Spleen (tissue), 11 donors: ENCODE measurements around the gene KCNC4. TPM values are rescaled to one million over a fixed set of nuclear protein-coding genes. Genes with fewer than 3 reads are reported as not detected.

ENCODE experiments used
- DNase-seq: peaks from one replicate; pipeline ENCODE4 v3.0.0-alpha.2; 2020
- H3K27ac ChIP-seq, 8 donors: fragments of 200-600 bp; sonication (generic) in 7 of 8; 1 replicate in 4 of 8; 2 replicates in 4 of 8; pipeline versions ENCODE4 v1.5.0 to v1.8.0; 2016 to 2021; ENCODE audit warnings: inconsistent platforms in 4 of 8, mild to moderate bottlenecking in 4 of 8, moderate library complexity in 1 of 8
- H3K27me3 ChIP-seq, 7 donors: fragments of 200-600 bp; sonication (generic) in 6 of 7; replicated peaks in 1 of 7; 1 replicate in 4 of 7; 2 replicates in 3 of 7; pipeline versions ENCODE4 v1.5.0 to v1.8.0; 2016 to 2021; ENCODE audit warnings: inconsistent platforms in 3 of 7, mild to moderate bottlenecking in 1 of 7
- H3K36me3 ChIP-seq, 6 donors: fragments of 200-600 bp; sonication (generic) in 5 of 6; 1 replicate in 4 of 6; 2 replicates in 2 of 6; pipeline versions ENCODE4 v1.5.0 to v1.8.0; 2016 to 2021; ENCODE audit warnings: inconsistent platforms in 2 of 6
- H3K4me1 ChIP-seq, 6 donors: fragments of 200-600 bp; sonication (generic) in 5 of 6; 1 replicate in 3 of 6; 2 replicates in 3 of 6; pipeline versions ENCODE4 v1.5.0 to v1.8.0; 2016 to 2021; ENCODE audit warnings: inconsistent platforms in 3 of 6
- H3K4me3 ChIP-seq, 8 donors: fragments of 200-600 bp; sonication (generic) in 7 of 8; 1 replicate in 4 of 8; 2 replicates in 4 of 8; pipeline versions ENCODE4 v1.5.0 to v1.8.0; 2016 to 2021; ENCODE audit warnings: inconsistent platforms in 4 of 8, mild to moderate bottlenecking in 4 of 8, moderate library complexity in 2 of 8
- H3K9me3 ChIP-seq, 8 donors: fragments of 200-600 bp; sonication (generic) in 7 of 8; 1 replicate in 4 of 8; 2 replicates in 4 of 8; pipeline versions ENCODE4 v1.5.0 to v1.8.0; 2016 to 2021; ENCODE audit warnings: inconsistent platforms in 4 of 8
- POLR2A ChIP-seq, 3 donors: fragments of 450-650 bp; IDR thresholded peaks; one replicate each; pipeline ENCODE4 v1.5.1; 2017; ENCODE audit warnings: antibody characterized with exemption in 3 of 3, mild to moderate bottlenecking in 1 of 3
- POLR2AphosphoS5 ChIP-seq, 3 donors: sonication (generic); formaldehyde crosslinking; IDR thresholded peaks; one replicate each; pipeline ENCODE4 v1.5.1; 2017; ENCODE audit warnings: antibody characterized with exemption in 3 of 3
- WGBS, 5 donors: extraction: QIAGEN DNeasy Blood & Tissue Kit in 3 of 5; methylation state at CpG; one replicate each; pipeline versions ENCODE4 v1.1.5 to v1.1.7; 2013 to 2018; 5-methylcytosine and 5-hydroxymethylcytosine counted together
- intact Hi-C: fragments of 100-400 bp; cut with DNase I; formaldehyde crosslinking; loops from one replicate; pipeline ENCODE4 v1.15.0; 2023; ENCODE audit warnings: low total_unique reads
- polyA plus RNA-seq, 3 donors: library from polyadenylated mRNA; stranded (reverse); fragments of 200-250 nt; gene quantifications; one replicate each; pipeline ENCODE4 v1.2.1, GENCODE V29; 2013
- total RNA-seq, 7 donors: library from RNA; depleted of rRNA in 3 of 7; stranded (reverse); fragments of >200 nt in 3 of 7; fragmentation: NEBNext Ultra II Directional in 4 of 7; extraction: Animal tissue kit (Norgen Biotek cat#: 25700) in 4 of 7; gene quantifications; one replicate each; pipeline versions ENCODE4 v1.1.0 to v1.2.1, GENCODE V29; 2016 to 2021
- TF ChIP-seq, protein P1 (sequence below), 11 experiments: fragments of 200-600 bp in 7 of 11; fragments of 450-650 bp in 4 of 11; sonication (generic) in 4 of 11; IDR thresholded peaks in 8 of 11; conservative IDR thresholded peaks in 3 of 11; 1 replicate in 7 of 11; 2 replicates in 4 of 11; pipeline versions ENCODE4 v1.4.0 to v1.8.0; 2016 to 2021; ENCODE audit warnings: antibody characterized with exemption in 11 of 11, inconsistent platforms in 4 of 11, mild to moderate bottlenecking in 1 of 11
- donor health status: healthy with polysubstance abuse.
- donor health status: DM: no; HTN: no; CAD: no; lungs with moderate emphysema.
- donor health status: DM: no; HTN: no; CAD: no.
- donor health status: Bipolar disorder and iron deficiency.
- donor health status: healthy.
- donor health status: DM: no; HTN: no; CAD: no.
- donor health status: DM: yes; HTN: yes; CAD: no.

The KCNC4 gene
- total and polyA plus RNA-seq, 10 donors, result 1.4 to 22.1 (median 10.2) TPM

DNA sequence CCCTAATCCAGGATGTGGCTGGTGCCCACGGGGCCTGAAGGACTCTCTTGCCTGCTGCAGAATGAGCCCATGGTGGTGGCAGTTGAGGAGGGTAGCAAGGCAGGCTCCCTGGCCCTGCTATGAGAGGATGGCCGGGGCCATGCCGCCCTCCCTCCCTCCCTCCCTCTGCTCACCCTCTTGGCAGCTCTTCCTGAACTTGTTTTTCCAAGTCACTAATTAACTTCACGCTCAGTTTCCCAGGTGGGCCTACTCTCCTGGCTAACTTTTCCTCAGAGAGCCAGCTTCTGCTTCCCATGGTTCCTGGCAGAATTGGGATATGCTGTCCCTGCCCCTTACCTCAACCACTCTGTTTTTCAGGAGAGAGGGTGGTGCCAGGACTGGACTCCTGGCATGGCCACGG lies 10.2 kb downstream of the KCNC4 start:
- DNase-seq, result no peak
- H3K36me3 ChIP-seq, result peaks cover 0 to 48% (median 4%) of the 10 kb centered on the region in 6 donors
- no peaks in the 10 kb centered on the region for H3K9me3 ChIP-seq
- peaks cover 4 to 26% (median 19%) of the 10 kb centered on the region in 6 donors for H3K4me1 ChIP-seq
- intact Hi-C loops, result no loop called here
- H3K4me3 ChIP-seq, result no peak overlapping the region
- 77 to 95% (median 87%) methylated on average over 5 of the region's 5 CpGs for WGBS, 5 donors
- H3K27me3 ChIP-seq, result no peaks in the 10 kb centered on the region
- H3K27ac ChIP-seq, result no peak overlapping the region
- TF ChIP-seq POLR2A (IDR thresholded peaks at IDR 0.05) (no peak), POLR2AphosphoS5 (IDR thresholded peaks at IDR 0.05) (no peak)
- TF ChIP-seq, protein P1, sequence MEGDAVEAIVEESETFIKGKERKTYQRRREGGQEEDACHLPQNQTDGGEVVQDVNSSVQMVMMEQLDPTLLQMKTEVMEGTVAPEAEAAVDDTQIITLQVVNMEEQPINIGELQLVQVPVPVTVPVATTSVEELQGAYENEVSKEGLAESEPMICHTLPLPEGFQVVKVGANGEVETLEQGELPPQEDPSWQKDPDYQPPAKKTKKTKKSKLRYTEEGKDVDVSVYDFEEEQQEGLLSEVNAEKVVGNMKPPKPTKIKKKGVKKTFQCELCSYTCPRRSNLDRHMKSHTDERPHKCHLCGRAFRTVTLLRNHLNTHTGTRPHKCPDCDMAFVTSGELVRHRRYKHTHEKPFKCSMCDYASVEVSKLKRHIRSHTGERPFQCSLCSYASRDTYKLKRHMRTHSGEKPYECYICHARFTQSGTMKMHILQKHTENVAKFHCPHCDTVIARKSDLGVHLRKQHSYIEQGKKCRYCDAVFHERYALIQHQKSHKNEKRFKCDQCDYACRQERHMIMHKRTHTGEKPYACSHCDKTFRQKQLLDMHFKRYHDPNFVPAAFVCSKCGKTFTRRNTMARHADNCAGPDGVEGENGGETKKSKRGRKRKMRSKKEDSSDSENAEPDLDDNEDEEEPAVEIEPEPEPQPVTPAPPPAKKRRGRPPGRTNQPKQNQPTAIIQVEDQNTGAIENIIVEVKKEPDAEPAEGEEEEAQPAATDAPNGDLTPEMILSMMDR (IDR thresholded peaks at IDR 0.05 in 8 of 11, conservative IDR thresholded peaks at IDR 0.05 in 3 of 11), result no peak

DNA sequence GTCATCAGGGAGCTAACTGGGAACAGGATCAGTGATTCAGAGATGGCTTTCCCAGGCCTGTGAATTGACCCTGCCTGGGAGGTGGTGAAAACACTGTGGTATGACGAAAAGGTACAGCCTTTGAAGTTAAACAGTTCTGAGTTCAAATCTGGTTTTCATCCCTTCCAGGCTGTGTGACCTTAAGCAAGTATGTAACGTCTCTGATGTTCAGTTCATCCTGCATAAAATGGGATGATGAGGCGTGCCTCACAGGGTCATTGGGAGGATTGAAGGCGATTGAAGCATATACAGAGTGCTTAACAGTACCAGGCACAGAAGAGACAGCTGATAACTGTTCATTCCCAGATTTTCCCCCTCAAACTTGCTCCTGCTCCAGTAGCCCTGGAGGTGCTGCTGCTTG lies 11.0 kb downstream of the KCNC4 start:
- Histone ChIP-seq H3K27me3 (no peaks in the 10 kb centered on the region), H3K27ac (no peak overlapping the region), H3K4me1 (peaks cover 0 to 18% (median 12%) of the 10 kb centered on the region in 6 donors), H3K4me3 (no peak overlapping the region), H3K9me3 (no peaks in the 10 kb centered on the region), H3K36me3 (peaks cover 0 to 56% (median 4%) of the 10 kb centered on the region in 6 donors)
- intact Hi-C loops, result no loop called here
- TF ChIP-seq POLR2AphosphoS5 (IDR thresholded peaks at IDR 0.05), result no peak
- no peak for TF ChIP-seq POLR2A (IDR thresholded peaks at IDR 0.05)
- TF ChIP-seq, protein P1 (IDR thresholded peaks at IDR 0.05 in 8 of 11, conservative IDR thresholded peaks at IDR 0.05 in 3 of 11), result no peak
- 92 to 95% (median 92%) methylated on average over 4 of the region's 4 CpGs for whole genome bisulfite sequencing, 5 donors
- DNase-seq, result no peak

DNA sequence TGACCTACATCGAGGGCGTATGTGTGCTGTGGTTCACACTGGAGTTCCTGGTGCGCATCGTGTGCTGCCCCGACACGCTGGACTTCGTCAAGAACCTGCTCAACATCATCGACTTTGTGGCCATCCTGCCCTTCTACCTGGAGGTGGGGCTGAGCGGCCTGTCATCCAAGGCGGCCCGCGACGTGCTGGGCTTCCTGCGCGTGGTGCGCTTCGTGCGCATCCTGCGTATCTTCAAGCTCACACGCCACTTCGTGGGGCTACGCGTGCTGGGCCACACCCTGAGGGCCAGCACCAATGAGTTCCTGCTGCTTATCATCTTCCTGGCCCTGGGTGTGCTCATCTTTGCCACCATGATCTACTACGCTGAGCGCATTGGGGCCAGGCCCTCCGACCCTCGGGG lies 13.0 kb downstream of the KCNC4 start:
- intact Hi-C loops, result no loop called here

DNA sequence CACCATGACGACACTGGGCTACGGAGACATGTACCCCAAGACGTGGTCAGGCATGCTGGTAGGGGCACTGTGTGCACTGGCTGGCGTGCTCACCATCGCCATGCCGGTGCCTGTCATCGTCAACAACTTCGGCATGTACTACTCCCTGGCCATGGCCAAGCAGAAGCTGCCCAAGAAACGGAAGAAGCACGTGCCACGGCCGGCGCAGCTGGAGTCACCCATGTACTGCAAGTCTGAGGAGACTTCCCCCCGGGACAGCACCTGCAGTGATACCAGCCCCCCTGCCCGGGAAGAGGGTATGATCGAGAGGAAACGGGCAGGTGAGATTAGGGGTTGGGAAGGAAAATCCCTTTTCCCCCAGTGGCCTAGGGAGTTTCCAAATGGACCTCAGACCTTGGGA lies 13.5 kb downstream of the KCNC4 start:
- intact Hi-C loops, result no loop called here
- no peak for DNase-seq
- H3K4me3 ChIP-seq, result no peak overlapping the region
- no peak overlapping the region for H3K27ac ChIP-seq
- no peaks in the 10 kb centered on the region for H3K9me3 ChIP-seq
- H3K36me3 ChIP-seq, result peaks cover 0 to 77% (median 10%) of the 10 kb centered on the region in 6 donors
- TF ChIP-seq POLR2AphosphoS5 (IDR thresholded peaks at IDR 0.05) (no peak), POLR2A (IDR thresholded peaks at IDR 0.05) (no peak)
- TF ChIP-seq, protein P1 (IDR thresholded peaks at IDR 0.05 in 8 of 11, conservative IDR thresholded peaks at IDR 0.05 in 3 of 11), result no peak
- H3K4me1 ChIP-seq, result no peaks in the 10 kb centered on the region
- no peaks in the 10 kb centered on the region for H3K27me3 ChIP-seq
- 86 to 93% (median 88%) methylated on average over 12 to 17 of the region's 17 CpGs for WGBS, 5 donors

More for the DNA sequence above, 13.0 kb downstream of the KCNC4 start:
- no peak overlapping the region for H3K27ac ChIP-seq
- H3K4me3 ChIP-seq, result no peak overlapping the region
- H3K27me3 ChIP-seq, result no peaks in the 10 kb centered on the region
- no peaks in the 10 kb centered on the region for H3K4me1 ChIP-seq
- DNase-seq, result no peak
- no peaks in the 10 kb centered on the region for H3K9me3 ChIP-seq
- no peak for TF ChIP-seq POLR2AphosphoS5 (IDR thresholded peaks at IDR 0.05)
- no peak for TF ChIP-seq POLR2A (IDR thresholded peaks at IDR 0.05)
- TF ChIP-seq, protein P1 (IDR thresholded peaks at IDR 0.05 in 8 of 11, conservative IDR thresholded peaks at IDR 0.05 in 3 of 11), result no peak
- WGBS, 5 donors, result 95 to 99% (median 97%) methylated on average over 20 to 27 of the region's 27 CpGs
- H3K36me3 ChIP-seq, result peaks cover 0 to 75% (median 8%) of the 10 kb centered on the region in 6 donors
